Measurements from ENCODE around the gene CYP26C1. TPM values are rescaled to one million over a fixed set of nuclear protein-coding genes. Genes with fewer than 3 reads are reported as not detected.

Gene CYP26C1
- polyA plus RNA-seq, 10 donors: 0.04 to 0.06 (median 0.05) TPM; not detected in 7

- DNase-seq: no peak
Measured at GRCh38 chr10:93063977-93064660, 3.5 kb downstream of the CYP26C1 start.

DNA sequence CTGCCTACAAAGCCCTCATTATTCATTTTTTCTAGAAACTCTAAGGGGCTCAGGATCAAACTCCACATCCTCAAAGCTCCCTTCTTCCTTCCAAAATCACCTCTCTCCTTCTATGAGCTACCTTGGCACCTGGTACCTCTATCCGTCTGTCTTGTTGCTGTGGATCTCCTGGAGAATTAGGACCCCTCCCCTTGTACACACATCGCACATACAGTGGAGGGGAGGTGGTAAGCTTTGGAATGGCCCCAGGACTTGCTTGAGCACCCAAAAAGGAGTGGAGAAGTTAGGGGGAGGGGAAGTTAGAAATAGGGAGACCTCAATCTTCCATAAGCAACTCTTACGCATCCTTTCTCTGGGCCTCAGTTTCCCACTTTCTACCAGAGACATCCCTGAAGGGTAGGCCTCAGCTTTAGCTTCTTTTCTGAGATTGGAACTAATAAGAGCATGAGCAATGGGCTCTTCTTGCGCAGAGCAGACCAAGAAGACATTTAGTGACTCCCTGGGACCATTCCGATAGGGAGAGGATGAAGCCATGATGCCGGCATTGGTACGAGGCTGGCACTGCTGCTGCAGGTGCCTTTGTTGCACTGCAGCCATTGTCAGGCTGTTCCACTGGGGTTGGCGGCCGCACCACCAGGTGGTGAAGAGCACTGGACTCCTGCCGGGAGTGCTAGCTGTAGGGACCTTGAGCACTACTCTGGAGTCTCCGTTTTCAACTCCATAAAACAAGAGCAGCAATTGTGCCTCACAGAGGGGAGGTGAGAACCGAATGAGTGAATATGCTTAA is 4.5 kb downstream of the CYP26C1 start:
- no peak for DNase-seq

DNA sequence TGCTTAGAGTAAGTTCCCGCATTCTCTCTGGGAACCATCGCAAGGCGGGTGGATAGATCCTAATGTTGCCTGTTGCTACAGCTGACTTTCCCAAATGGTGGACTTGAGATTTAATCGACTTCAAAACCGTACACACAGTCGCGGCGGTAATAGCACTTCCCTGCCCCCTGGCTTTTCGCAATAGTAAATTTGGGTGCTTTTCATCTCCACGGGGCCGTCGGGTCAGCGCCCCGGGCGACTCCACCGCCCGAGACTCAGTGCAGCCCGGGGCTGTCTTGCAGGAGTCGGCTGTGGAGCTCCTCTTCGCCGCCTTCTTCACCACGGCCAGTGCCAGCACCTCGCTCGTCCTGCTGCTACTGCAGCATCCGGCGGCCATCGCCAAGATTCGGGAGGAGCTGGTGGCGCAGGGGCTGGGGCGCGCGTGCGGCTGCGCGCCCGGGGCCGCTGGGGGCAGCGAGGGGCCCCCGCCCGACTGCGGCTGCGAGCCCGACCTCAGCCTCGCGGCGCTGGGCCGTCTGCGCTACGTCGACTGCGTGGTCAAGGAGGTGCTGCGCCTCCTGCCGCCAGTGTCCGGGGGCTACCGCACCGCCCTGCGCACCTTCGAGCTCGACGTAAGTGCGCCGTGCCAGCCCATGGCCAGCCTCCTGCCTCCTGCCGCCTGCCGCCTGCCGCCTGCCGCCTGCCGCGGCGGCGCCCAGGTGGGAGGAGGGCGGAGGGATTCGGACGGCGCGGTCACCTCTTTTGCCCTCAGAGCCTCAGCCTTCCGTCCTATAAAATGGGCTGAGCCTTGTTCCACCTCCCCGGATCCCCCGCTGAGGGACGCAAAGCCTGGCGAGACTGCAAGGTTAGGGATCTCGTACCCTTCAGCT is 5.3 kb downstream of the CYP26C1 start:
- DNase-seq: peak in 1 of 3 donors; percentile 37

DNA sequence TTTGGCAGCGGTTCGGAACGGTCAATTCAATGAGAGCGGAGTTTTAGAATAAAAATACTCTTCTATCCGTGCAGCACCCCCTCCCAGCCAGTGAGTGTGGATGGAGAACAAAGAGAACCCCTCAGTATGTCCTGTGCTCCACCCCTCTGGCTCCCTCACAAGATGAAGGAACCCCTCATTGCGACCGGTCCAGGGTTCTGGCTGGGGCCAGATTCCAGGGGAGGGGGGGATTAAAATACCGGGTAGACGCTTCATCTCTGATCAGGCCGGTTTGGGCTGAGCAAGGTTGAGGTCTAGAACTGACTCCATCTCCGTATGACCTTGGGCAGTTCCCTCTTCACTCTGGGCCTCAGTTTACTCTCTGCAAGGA is 5.9 kb downstream of the CYP26C1 start:
- no peak for DNase-seq

DNA sequence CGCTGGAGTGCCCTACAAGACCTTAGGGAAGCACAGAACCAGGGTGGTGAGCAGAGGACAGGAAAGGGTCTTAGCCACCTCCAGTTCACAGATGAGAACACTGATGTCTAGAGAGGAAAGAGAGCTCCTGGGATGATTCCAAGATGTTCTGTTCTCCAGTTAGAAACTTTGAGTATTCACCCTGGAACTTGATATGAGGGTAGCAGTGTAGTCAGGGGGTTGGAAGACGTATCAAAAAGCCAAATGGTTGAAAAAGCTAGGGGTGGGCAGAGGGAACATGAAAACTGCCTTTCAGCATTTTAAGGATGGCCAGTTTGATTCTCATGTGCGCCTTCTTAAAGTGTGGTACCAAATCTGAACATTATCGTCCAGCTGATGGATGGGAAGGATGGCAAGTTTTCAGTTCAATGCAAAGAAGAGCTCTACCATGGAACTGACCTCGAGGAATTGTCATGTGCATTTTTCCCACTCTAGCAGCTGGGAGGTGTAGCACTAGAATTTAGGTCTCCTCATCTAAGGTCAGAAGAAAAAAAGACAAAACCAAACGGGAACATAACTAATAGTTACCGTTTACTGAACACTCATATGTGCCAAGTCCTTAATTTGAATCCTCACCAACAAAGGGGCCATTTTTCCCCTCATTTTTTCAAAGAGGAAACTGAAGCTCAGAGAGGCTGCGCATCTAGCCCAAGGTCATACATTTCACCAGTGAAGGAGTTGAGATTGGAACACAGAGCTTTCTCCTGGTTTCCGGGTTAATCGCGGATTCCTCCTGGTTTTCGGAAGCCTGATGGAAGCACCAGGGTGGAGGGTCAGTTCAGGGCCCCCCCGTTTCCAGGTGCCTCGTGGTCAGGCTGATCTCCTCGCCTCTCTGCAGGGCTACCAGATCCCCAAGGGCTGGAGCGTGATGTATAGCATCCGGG is 7.1 kb downstream of the CYP26C1 start:
- DNase-seq: no peak

DNA sequence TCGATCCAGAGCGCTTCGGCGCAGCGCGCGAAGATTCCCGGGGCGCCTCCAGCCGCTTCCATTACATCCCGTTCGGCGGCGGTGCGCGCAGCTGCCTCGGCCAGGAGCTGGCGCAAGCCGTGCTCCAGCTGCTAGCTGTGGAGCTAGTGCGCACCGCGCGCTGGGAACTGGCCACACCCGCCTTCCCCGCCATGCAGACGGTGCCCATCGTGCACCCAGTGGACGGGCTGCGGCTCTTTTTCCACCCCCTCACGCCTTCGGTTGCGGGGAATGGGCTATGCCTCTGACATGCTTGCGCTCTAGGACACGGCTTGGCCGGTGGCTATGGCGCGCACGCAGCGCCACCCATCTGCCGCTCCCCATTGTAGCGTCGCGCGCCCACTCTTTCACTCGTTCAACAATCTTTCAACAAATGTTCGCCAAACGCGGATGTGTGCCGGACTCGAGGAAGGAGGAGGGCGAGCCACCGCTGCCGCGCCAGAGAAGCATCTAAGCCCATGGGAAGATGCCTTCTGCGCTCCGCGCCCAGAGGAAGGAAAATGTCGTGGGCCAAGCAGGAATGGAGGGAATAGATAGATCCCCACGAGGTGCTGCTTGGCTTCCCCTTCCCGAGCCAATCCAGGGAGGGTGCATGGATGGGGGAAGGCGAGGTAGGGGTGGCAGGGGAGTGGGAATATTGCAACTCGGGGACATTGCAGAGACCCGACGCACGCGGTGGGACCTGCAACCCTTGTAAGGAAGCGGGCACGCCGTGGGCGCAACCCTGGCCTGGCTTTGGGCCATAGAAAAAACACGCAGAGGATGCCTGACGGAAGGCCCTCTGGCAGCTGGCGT is 8.0 kb downstream of the CYP26C1 start:
- DNase-seq: peak in 1 of 3 donors; percentile 75

GRCh38 chr10:93069245-93069561 is 8.6 kb downstream of the CYP26C1 start:
- DNase-seq: no peak

- no peak for DNase-seq
Measured at GRCh38 chr10:93070378-93071176, 10.0 kb downstream of the CYP26C1 start.

GRCh38 chr10:93071177-93071472 is 10.5 kb downstream of the CYP26C1 start:
- no peak for DNase-seq

GRCh38 chr10:93071674-93072224 is 11.2 kb downstream of the CYP26C1 start:
- peak in 1 of 3 donors; percentile 50 for DNase-seq

GRCh38 chr10:93072225-93072712 is 11.7 kb downstream of the CYP26C1 start:
- no peak for DNase-seq

DNA sequence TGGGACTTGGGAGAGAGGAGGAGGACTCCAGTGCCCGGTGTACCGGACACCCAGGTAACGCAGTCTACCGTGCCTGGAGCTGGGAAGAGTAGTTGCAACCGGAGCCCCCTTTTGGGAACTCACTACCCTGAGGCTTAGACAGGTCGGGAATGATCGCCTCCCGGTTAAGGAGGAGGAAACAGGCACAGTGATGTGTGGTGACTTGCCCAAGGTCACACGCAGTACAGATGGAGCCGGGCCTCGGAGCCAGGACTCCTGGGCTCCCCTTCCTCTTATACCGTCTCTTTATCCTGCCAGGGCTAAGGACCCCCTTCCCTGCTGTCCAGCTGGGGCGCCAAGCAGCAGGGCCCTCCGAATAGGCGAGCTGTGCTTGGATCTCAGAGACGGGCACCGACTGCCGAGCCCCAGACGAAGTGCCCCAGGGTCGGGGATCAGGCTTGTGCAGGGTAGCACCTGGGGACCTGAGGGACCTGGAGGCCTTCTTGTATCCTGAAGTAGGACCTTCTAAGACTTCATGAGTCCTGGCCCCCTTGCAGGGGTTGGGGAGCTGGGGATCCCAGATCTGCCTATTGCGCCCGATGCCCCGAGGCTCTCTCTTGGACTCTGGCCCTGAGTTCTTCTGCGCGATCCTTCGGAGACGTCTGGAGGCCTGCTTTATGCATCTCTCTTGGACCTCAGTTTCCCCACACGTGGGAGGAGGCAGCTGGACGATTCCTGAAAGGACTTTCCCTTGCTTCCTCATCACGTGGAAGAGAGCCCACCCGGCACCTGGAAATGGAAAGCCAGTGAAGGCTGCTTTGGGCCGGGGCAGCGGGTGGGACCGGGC is 12.3 kb downstream of the CYP26C1 start:
- no peak for DNase-seq

DNA sequence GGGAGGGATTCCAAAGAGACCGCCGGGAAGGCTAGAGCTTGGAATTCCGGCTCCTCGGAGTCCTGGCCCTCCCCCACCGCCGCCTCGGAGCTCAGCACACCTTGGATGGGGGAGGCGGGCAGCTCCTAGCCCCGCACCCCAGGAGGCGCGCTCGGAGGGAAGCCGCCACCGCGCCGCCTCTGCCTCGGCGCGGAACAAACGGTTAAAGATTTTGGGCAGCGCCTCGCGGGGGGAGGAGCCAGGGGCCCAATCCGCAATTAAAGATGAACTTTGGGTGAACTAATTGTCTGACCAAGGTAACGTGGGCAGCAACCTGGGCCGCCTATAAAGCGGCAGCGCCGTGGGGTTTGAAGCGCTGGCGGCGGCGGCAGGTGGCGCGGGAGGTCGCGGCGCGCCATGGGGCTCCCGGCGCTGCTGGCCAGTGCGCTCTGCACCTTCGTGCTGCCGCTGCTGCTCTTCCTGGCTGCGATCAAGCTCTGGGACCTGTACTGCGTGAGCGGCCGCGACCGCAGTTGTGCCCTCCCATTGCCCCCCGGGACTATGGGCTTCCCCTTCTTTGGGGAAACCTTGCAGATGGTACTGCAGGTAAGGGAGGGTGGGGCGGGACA is 13.0 kb downstream of the CYP26C1 start, which contains the start of gene CYP26A1:
CYP26A1 (plus strand) TSS at position 355 of the 608 bp plus-strand sequence; CDS start at position 397, 42 bp downstream.
- DNase-seq: no peak

GRCh38 chr10:93074147-93074596 is 13.6 kb downstream of the CYP26C1 start:
- peak in 1 of 3 donors; percentile 56 for DNase-seq

- DNase-seq: peak in 1 of 3 donors; percentile 65
Measured at GRCh38 chr10:93074597-93075368, 14.2 kb downstream of the CYP26C1 start.

DNA sequence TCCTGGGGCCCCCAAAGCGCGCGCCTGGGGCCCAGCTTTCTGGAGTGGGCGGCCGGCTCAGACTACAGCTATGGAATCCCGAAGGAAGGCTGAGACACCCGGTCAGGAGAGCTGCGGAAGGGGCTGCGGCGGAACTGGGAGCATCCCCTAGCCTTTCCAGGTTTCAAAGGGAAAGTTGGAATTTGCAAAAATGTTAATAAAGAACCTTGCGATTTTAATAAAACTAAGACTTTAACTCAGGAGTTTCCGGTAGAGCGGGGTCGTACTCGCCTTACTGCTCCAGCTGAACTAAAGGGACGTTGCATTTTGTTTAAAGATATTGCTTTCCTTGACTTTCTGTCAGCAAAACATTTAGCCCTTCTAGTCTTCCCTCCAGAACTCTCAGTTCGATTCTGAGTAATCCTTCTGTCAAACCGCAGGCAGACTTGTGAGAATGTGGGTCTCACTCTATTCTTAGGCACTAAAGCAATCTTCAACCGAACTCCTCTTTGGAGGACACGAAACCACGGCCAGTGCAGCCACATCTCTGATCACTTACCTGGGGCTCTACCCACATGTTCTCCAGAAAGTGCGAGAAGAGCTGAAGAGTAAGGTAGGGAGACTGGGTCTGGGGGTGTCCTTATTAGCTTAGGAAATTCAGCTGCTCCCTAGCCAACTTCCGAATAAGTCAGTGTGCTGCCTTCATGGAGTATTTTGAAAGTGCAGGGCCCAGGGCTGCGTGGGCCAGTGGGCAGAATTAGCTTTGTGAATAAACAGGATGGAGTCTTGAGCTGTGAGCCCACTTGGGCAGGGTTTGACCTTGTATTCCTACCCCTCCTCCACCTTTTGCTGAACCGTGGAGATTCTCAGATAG is 15.0 kb downstream of the CYP26C1 start:
- DNase-seq: no peak
